T-helper 17 cell (primary cell): Measurements from ENCODE around the gene SYNE1. TPM values are rescaled to one million over a fixed set of nuclear protein-coding genes. Genes with fewer than 3 reads are reported as not detected.
"Not testable (repeated sequence)": the region's sequence is repeated elsewhere in the genome, so short reads cannot be mapped to it uniquely, and the experiment has no call there.

Experiments used
- ATAC-seq: fragments of 150-1000 bp; cut with Tn5 transposase; 2 replicates; pipeline ENCODE4 v1.10.0; 2021; ENCODE audit warnings: mild to moderate bottlenecking, moderate library complexity
- DNase-seq, 3 donors: peaks; one replicate each; pipeline versions ENCODE4 v3.0.0 to v3.0.0-alpha.2; 2020 to 2021
- H3K9me3 ChIP-seq: one replicate; pipeline ENCODE4 v1.7.0; 2013; ENCODE audit warnings: low read length, mild to moderate bottlenecking; ENCODE audit not compliant: control insufficient read depth, poor library complexity, severe bottlenecking
- H3K27ac Mint-ChIP-seq: one replicate; pipeline ENCODE4 v1.8.0; 2022; ENCODE audit warnings: mild to moderate bottlenecking, moderate library complexity, mixed read lengths
- H3K27me3 Mint-ChIP-seq: one replicate; pipeline ENCODE4 v1.8.0; 2022; ENCODE audit warnings: mixed read lengths
- H3K36me3 Mint-ChIP-seq: one replicate; pipeline ENCODE4 v1.8.0; 2022; ENCODE audit warnings: low read depth, mixed read lengths
- H3K4me1 Mint-ChIP-seq: one replicate; pipeline ENCODE4 v1.8.0; 2022; ENCODE audit warnings: mild to moderate bottlenecking, mixed read lengths
- H3K4me3 Mint-ChIP-seq: one replicate; pipeline ENCODE4 v1.8.0; 2022; ENCODE audit warnings: mild to moderate bottlenecking, moderate library complexity, mixed read lengths
- total RNA-seq, 4 donors: library from RNA in 2 of 4; stranded (reverse) in 2 of 4; gene quantifications; one replicate each; pipeline ENCODE4 v1.2.3 and lab custom pipeline; 2022 to 2026

The SYNE1 gene
- total RNA-seq, 2 donors from 2014 or later: 131 to 165 TPM

- H3K9me3 ChIP-seq: no peaks in the 10 kb centered on the region
- Mint-ChIP-seq H3K4me3 (no peak overlapping the region), H3K27ac (no peak overlapping the region), H3K27me3 (peaks cover 38% of the 10 kb centered on the region), H3K4me1 (peaks cover 2% of the 10 kb centered on the region), H3K36me3 (peaks cover 2% of the 10 kb centered on the region)
- DNase-seq (no peak), ATAC-seq (no peak)
These were observed 63.4 kb downstream of the SYNE1 start for GRCh38 chr6:152573762-152574161.

DNA sequence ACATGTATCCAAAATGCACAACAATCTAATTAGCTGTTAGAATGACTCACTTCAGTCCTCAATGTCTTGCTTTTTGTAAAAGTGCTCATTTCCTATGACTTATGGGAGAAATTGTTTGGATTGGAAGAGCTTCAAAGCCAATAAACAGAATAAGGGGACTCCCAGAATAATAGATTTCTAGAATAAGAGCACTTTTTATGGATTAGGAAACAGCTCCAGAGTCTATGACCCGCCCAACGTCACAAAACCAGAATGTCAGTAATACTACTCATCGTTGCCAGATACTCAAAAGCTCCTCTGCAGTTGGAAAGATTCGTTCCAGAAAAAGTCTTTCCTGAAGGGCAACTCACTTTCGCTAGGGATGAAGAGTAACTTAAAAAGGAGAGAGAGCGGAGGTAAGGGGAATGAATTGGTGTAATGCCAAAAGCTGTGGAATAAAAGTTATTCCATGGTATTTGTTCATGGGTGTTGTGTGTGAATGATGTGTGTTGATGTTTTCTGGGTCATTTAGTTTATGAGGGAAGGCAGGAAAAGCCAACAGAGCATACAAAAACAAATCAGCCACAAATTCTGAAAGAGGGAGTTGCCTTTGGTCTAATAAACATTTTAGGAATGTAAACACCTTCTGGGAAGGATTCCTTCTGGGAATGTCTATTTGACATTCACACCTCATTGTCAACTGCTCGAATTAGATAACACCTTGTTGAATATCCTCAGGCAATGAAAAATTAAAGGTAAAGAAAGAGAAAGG lies 64.6 kb downstream of the SYNE1 start:
- DNase-seq (no peak), ATAC-seq (no peak)
- H3K4me3 Mint-ChIP-seq: no peak overlapping the region
- H3K27me3 Mint-ChIP-seq: peaks cover 38% of the 10 kb centered on the region
- H3K36me3 Mint-ChIP-seq: peaks cover 2% of the 10 kb centered on the region
- no peaks in the 10 kb centered on the region for H3K9me3 ChIP-seq
- peaks cover 2% of the 10 kb centered on the region for H3K4me1 Mint-ChIP-seq
- H3K27ac Mint-ChIP-seq: no peak overlapping the region

DNA sequence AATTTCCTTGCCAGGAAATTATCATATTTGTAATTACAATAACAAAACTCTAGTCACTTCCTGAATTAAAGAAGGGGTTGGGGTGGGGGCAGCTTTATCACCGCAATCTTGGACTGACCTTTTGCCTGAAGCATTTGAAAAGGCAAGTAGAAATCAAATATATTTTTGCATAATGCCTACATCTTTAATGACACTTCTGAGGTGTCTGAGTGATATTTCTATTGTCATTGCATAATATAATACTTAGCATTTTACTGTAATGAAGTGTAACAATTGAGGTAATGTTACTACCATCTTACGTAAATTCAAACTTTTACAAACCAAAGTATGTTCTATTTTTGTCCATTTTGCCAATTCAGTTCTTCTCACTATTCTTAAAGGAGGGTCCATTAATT lies 65.2 kb downstream of the SYNE1 start:
- DNase-seq: no peak
- no peaks in the 10 kb centered on the region for H3K9me3 ChIP-seq
- H3K36me3 Mint-ChIP-seq: peaks cover 2% of the 10 kb centered on the region
- peaks cover 35% of the 10 kb centered on the region for H3K27me3 Mint-ChIP-seq
- ATAC-seq: no peak
- no peak overlapping the region for H3K27ac Mint-ChIP-seq
- H3K4me1 Mint-ChIP-seq: peaks cover 2% of the 10 kb centered on the region
- H3K4me3 Mint-ChIP-seq: no peak overlapping the region

GRCh38 chr6:152571089-152571488 lies 66.1 kb downstream of the SYNE1 start:
- Mint-ChIP-seq H3K27me3 (peaks cover 28% of the 10 kb centered on the region), H3K27ac (no peak overlapping the region), H3K4me3 (no peak overlapping the region), H3K36me3 (peaks cover 2% of the 10 kb centered on the region), H3K4me1 (peaks cover 2% of the 10 kb centered on the region)
- DNase-seq: no peak
- ATAC-seq: no peak
- no peaks in the 10 kb centered on the region for H3K9me3 ChIP-seq

DNA sequence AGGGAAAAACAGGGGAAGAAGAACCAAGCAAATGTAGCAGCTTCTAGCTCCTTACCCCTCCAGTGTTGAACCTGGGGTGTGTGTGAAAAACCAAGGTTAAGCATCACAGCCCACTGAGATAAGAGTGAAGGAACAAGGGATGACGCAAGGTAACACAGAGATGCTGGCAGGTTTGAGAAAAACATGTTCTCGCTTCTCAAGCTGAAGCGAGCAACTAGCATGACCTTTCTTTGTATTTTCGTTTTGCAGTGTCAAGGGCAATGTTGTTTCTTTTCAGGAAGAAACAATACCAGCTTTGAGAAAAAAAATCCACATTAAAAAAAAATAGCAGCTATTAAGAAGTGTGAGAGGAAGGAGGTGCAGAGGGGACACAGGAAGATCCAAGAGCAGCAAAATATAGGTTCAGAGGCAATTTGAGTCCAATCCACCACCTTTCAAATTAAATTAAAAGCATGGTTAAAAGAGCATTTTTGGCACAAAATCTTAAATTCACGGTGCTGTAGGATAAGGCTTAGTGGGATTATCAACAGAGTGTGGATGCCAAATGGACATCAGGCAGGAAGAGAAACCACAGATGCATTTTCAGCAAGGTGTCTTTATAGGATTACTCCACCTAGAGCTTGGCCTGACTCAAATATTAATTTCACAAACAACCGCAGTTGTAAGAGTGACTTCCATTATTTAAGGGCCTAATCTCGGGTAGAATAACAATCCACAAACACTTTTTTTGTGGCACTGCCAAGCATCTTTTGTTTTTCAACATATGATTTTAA lies 70.9 kb downstream of the SYNE1 start:
- no peak overlapping the region for H3K4me3 Mint-ChIP-seq
- ATAC-seq (no peak), DNase-seq (no peak)
- peaks cover 11% of the 10 kb centered on the region for H3K27me3 Mint-ChIP-seq
- no peak overlapping the region for H3K27ac Mint-ChIP-seq
- peaks cover 2% of the 10 kb centered on the region for H3K4me1 Mint-ChIP-seq
- no peaks in the 10 kb centered on the region for H3K36me3 Mint-ChIP-seq
- H3K9me3 ChIP-seq: no peaks in the 10 kb centered on the region

DNA sequence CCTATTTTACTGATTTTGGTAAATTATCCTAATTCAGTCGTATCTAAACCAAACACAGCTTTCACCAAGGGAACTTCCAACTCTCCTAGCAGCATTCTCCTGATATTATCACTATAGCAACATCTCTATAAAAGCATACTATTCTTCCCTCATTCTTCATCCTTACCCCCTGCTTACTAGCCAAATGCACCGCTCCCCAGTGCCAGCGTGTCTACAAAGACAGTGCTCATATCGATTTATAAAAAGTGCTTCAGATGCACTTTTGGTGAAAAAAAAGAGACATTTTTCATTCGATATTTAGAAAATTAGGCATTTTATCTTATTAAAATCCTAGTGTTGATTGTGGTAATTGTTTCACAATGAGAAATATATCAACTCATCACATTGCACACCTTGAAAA lies 74.0 kb downstream of the SYNE1 start:
- H3K36me3 Mint-ChIP-seq: no peaks in the 10 kb centered on the region
- DNase-seq: no peak
- no peak for ATAC-seq

DNA sequence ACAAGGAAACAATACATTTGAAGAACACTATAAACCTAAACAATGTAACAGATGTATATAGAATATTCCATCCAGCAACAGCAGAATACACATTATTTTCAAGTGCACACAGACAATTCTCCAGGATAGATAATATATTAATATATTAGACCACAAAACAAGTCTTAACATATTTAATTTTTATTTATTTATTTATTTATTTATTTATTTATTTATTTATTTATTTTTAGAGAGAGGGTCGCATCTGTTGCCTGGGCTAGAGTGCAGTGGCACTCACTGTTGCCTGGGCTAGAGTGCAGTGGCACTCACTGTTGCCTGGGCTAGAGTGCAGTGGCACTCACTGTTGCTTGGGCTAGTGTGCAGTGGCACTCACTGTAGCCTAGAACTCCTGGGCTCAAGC lies 78.4 kb downstream of the SYNE1 start:
- not testable (repeated sequence) for DNase-seq, H3K27me3 Mint-ChIP-seq, H3K9me3 ChIP-seq, H3K36me3 Mint-ChIP-seq, ATAC-seq, H3K4me1 Mint-ChIP-seq, H3K27ac Mint-ChIP-seq, H3K4me3 Mint-ChIP-seq

More for the DNA sequence above, 74.0 kb downstream of the SYNE1 start:
- H3K9me3 ChIP-seq: no peaks in the 10 kb centered on the region
- no peaks in the 10 kb centered on the region for H3K27me3 Mint-ChIP-seq
- H3K4me3 Mint-ChIP-seq: no peak overlapping the region
- H3K27ac Mint-ChIP-seq: no peak overlapping the region
- no peaks in the 10 kb centered on the region for H3K4me1 Mint-ChIP-seq

GRCh38 chr6:152557502-152557901 lies 79.7 kb downstream of the SYNE1 start:
- Mint-ChIP-seq H3K4me3 (no peak overlapping the region), H3K36me3 (no peaks in the 10 kb centered on the region), H3K4me1 (no peaks in the 10 kb centered on the region), H3K27ac (no peak overlapping the region), H3K27me3 (peaks cover 5% of the 10 kb centered on the region)
- no peak for ATAC-seq
- DNase-seq: no peak
- H3K9me3 ChIP-seq: no peaks in the 10 kb centered on the region

GRCh38 chr6:152554851-152555250 lies 82.3 kb downstream of the SYNE1 start:
- H3K9me3 ChIP-seq: no peaks in the 10 kb centered on the region
- no peak overlapping the region for H3K27ac Mint-ChIP-seq
- no peaks in the 10 kb centered on the region for H3K36me3 Mint-ChIP-seq
- no peak for DNase-seq
- peaks cover 14% of the 10 kb centered on the region for H3K27me3 Mint-ChIP-seq
- no peaks in the 10 kb centered on the region for H3K4me1 Mint-ChIP-seq
- no peak for ATAC-seq
- no peak overlapping the region for H3K4me3 Mint-ChIP-seq

DNA sequence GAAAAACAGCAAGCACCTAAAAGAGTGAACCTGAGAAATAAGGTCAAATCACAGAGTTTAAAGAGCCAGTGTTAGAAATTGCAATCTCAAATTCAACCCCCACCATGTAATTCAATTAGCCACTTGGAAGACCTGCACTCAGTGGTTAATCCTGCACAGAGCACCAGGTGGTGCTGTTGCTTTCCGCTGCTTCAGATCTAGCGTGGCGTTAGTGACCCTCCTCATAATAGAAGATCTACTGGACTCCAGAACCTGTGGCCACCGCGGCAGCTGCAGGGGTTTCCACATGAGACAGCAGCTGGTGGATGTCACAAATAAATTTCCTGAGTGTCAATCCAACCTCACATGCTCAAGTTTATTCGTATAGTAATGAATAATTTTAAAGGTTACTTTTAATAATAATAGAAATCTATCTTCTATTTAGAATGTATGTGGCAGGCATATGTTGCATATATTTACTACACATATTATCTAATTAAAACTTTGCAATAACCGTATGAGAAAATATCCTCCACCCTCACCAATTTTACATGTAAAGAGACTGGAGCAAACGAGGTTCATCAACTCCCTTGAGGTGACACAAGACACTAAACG lies 84.4 kb downstream of the SYNE1 start:
- H3K27me3 Mint-ChIP-seq: peaks cover 24% of the 10 kb centered on the region
- no peak for ATAC-seq
- no peaks in the 10 kb centered on the region for H3K36me3 Mint-ChIP-seq
- H3K27ac Mint-ChIP-seq: no peak overlapping the region
- DNase-seq: no peak
- no peaks in the 10 kb centered on the region for H3K9me3 ChIP-seq
- no peaks in the 10 kb centered on the region for H3K4me1 Mint-ChIP-seq
- no peak overlapping the region for H3K4me3 Mint-ChIP-seq

DNA sequence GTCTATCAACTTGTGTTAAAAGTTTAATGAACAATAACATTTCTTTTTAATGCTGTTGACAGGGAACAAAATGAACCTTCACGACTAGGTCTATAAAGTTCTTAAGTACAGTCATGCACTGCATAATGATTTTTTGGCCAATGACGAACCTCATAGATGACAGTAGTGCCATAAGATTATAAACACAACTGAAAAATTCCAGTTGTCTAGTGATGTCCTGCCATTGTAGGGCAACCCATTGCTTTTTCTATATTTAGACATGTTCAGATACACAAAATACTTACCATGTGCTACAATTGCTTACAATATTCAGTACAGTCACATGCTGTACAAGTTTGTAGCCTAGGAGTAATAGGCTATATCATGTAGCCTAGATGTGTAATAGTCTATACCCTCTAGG lies 93.6 kb downstream of the SYNE1 start:
- no peaks in the 10 kb centered on the region for H3K36me3 Mint-ChIP-seq
- no peaks in the 10 kb centered on the region for H3K9me3 ChIP-seq
- H3K4me1 Mint-ChIP-seq: no peaks in the 10 kb centered on the region
- H3K27me3 Mint-ChIP-seq: peaks cover 7% of the 10 kb centered on the region
- no peak overlapping the region for H3K27ac Mint-ChIP-seq
- DNase-seq: no peak
- H3K4me3 Mint-ChIP-seq: no peak overlapping the region
- ATAC-seq: no peak

- no peaks in the 10 kb centered on the region for H3K9me3 ChIP-seq
- Mint-ChIP-seq H3K27ac (no peak overlapping the region), H3K4me1 (no peaks in the 10 kb centered on the region), H3K27me3 (peaks cover 7% of the 10 kb centered on the region), H3K4me3 (no peak overlapping the region), H3K36me3 (no peaks in the 10 kb centered on the region)
- ATAC-seq (no peak), DNase-seq (no peak)
These were observed 96.8 kb downstream of the SYNE1 start for GRCh38 chr6:152540381-152540780.

DNA sequence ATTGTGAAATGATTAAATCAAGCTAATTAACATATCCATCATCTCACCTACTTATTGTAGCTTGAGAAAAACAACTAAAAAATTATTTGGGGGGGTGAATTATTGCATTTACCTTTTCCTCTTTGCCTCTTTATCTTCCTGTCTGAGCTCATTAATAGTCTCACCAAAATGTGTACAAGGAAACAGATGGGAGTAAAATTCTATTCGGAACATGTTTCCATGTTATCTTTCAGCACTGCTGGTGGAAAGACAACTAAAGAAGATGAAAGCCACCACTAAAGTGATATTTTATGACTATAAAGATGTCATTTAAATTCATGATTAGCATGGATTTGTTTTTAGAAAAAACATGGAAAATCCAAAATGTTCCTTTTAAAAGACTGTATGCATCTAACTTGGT lies 102.6 kb downstream of the SYNE1 start:
- Mint-ChIP-seq H3K27me3 (peaks cover 9% of the 10 kb centered on the region), H3K4me1 (no peaks in the 10 kb centered on the region), H3K36me3 (no peaks in the 10 kb centered on the region), H3K4me3 (no peak overlapping the region), H3K27ac (no peak overlapping the region)
- no peak for ATAC-seq
- no peaks in the 10 kb centered on the region for H3K9me3 ChIP-seq
- no peak for DNase-seq
